GM19463 (cell line): ENCODE measurements around the gene XRCC2.

Experiments used
- ATAC-seq: cut with Tn5 transposase; IDR thresholded peaks from one replicate; pipeline ENCODE4 v1.9.1; 2021; ENCODE audit warnings: mild to moderate bottlenecking, moderate library complexity; ENCODE audit not compliant: unreplicated experiment

The XRCC2 gene

GRCh38 chr7:152618427-152618826 lies 57.5 kb downstream of the XRCC2 start:
- ATAC-seq, result no peak

DNA sequence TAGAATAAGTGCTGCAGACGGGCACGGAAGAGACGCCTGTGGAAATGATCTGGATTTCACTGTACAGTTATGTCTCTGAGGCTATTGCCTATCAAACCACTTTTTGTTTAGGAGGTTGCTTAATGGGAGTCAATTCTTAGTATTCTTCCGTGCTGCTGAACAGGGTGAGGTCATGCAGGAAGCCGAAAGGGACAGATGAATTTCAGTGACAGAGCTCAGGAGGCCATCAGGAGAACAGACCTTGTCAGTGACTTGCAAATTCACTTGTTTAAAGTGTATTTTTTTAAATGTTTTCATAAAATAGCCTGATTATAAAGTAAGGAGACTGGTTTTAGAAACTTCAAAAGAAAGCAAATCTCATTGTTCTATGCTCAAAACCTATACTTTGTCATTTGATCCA lies 58.9 kb downstream of the XRCC2 start:
- ATAC-seq, result no peak

GRCh38 chr7:152615031-152615741 lies 60.8 kb downstream of the XRCC2 start:
- ATAC-seq, result no peak

DNA sequence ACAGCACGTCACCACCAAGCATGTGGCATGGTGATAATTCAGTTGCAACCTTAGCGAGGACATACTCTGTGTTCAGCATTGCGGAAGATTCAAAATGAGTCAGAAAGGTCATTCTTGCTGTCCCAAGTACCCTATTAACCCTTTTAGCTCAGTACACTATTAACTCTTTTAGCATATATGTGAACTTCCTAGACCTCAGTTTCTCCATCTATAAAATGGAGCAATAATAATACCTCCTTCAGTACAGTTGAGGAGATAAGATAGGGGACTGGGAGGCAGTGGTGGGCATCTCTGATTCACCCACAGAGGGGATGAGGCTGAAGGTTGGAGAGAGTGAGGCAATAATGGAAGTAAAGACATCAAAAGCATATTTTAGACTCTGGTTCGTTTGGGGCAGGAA lies 67.3 kb downstream of the XRCC2 start:
- ATAC-seq, result no peak

DNA sequence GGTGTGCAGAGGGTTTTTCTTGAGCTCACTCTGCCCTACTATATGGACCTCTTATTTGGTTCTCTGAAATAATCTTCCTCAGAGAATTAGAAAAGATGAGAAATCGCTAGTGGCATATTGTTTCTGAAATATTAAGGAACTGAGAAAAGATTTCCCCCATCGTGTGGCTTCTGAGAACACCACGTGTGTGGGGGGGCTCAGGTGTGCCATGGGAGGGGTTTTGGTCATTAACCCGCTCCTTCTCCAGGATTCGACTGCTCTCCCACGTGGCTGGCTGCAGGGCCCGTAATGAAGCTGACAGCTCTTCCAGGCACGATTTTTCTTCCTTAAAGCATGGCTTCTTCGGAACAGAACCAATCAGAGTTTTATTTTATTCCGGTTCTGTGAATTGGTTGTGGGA lies 67.7 kb downstream of the XRCC2 start:
- ATAC-seq, result no peak

- no peak for ATAC-seq
Measured at GRCh38 chr7:152607007-152607406, 68.9 kb downstream of the XRCC2 start.

DNA sequence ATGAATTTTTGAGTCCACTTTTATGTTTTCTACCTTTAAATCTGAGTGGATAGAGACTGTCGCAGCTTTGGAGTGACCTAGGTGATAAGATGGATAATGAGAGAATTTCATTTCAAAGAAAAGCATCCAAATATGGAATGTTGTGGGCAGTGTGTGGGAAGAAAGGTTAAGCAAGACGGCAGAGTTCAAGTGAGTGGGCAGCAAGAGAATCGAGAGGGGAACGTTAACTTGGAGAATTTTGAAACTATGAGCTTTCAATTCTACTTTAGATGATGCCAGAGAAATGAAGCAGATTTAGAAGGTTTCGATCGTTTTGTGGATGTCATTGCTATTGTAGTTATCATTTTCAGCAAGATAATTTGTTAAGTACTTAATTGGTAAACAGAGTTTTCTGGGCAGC lies 73.0 kb downstream of the XRCC2 start:
- ATAC-seq, result no peak

- ATAC-seq, result no peak
Measured at GRCh38 chr7:152601305-152601798, 74.6 kb downstream of the XRCC2 start.

DNA sequence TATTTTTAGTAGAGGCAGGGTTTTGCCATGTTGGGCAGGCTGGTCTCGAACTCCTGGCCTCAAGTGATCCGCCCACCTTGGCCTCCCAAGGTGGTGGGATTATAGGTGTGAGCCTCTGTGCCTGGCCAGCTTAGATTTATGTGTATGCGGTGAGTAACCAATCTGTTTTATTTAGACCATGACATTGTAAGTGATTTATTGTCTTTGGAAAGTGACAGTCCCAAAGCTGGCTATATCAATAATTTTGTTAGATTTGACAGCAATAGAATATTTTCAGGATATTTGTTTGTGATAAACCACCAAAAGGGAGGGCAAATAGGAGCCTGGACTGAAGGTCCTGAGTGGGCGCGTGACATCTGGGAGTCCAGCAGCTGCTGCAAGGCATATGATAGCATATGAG lies 75.7 kb downstream of the XRCC2 start:
- ATAC-seq, result no peak

DNA sequence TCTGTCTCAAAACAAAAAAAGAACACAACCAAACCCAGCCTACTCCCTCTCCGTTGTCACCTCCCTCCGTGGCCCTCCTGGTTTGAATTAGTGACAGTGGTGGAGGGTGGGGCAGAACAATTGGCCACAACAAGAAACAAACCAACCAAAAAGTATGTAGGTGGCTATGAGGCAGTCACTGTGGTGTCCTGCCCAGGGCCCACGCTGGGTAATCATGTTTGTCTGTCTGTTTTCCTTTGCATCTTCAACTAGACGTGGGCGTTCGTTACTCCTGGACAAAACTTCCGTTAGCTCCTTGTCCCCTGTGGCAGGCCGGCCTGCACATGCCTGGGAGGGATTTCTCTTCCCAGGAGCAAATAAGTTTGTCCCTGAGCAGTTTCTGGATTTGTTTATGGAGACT lies 78.4 kb downstream of the XRCC2 start:
- no peak for ATAC-seq

GRCh38 chr7:152596824-152597223 lies 79.1 kb downstream of the XRCC2 start:
- ATAC-seq, result no peak
